Breast epithelium (tissue), 3 donors: ENCODE results near the gene CTDSP1.

ENCODE experiments used
- CTCF ChIP-seq, 3 donors: fragments of 450-650 bp; IDR thresholded peaks; one replicate each; pipeline ENCODE4 v1.5.1; 2016 to 2017; ENCODE audit warnings: antibody characterized with exemption in 3 of 3, mild to moderate bottlenecking in 3 of 3, moderate library complexity in 3 of 3
- POLR2AphosphoS5 ChIP-seq, 3 donors: sonication (generic); formaldehyde crosslinking; IDR thresholded peaks; one replicate each; pipeline ENCODE4 v1.6.1; 2017; ENCODE audit warnings: antibody characterized with exemption in 3 of 3

GRCh38 chr2:218435003-218435982 is 35.6 kb downstream of the CTDSP1 start:
- TF ChIP-seq CTCF (IDR thresholded peaks at IDR 0.05) (no peak), POLR2AphosphoS5 (IDR thresholded peaks at IDR 0.05) (no peak)
